ENCODE results near the gene ABHD11.

GRCh38 chr7:73722785-73723184 lies 15.8 kb downstream of the ABHD11 start:
- TF ChIP-seq POLR2A (IDR thresholded peaks at IDR 0.05; ENCODE audit: low read depth, low read length) (no peak), POLR2AphosphoS5 (IDR thresholded peaks at IDR 0.05; ENCODE audit: low read depth, low read length) (no peak)
